ENCODE data around the gene PPP1R13B.
A peak's percentile ranks its signal among the peaks of the same experiment; 100 is the strongest.

The PPP1R13B gene

DNA sequence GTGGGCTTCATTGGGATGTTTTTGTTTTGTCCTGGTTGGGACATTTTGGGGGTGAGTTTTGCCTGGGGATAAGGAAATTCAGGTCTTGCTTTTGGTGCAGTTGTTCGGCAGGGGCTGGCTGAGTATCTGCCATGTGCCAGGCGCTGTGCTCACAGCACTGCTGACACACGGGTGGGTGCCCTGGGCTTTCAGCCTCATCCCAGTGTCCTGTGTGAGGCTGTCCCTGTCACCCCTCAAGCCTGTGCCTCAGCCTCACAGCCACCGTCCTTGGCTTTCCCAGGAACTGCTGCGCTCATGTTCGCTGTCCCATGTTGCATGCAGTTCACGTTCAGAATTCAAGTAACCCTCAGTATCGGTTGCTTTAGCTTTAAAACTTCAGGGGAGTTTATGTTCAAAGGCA is 157.0 kb downstream of the PPP1R13B start:
- no peak for TF ChIP-seq CTCF (IDR thresholded peaks at IDR 0.05)
- DNase-seq (ENCODE audit: low spot score) = no peak

GRCh38 chr14:103688906-103689902 is 158.2 kb downstream of the PPP1R13B start:
- TF ChIP-seq CTCF (IDR thresholded peaks at IDR 0.05) = no peak
- peak overlapping the region in 1 of 2 donors; percentile 70 for H3K27ac ChIP-seq
- H3K4me3 ChIP-seq = no peak overlapping the region
- DNase-seq (ENCODE audit: low spot score) = no peak

More for the DNA sequence above, 157.0 kb downstream of the PPP1R13B start:
- Histone ChIP-seq H3K4me3 (no peak overlapping the region), H3K27ac (no peak overlapping the region)

GRCh38 chr14:103688441-103688840 is 158.9 kb downstream of the PPP1R13B start:
- Histone ChIP-seq H3K27ac (peak overlapping the region; percentile 44 to 70), H3K4me3 (no peak overlapping the region)
- TF ChIP-seq CTCF (IDR thresholded peaks at IDR 0.05) = no peak
- no peak for DNase-seq (ENCODE audit: low spot score)

- no peak for TF ChIP-seq CTCF (IDR thresholded peaks at IDR 0.05)
- H3K27ac ChIP-seq = peak overlapping the region; percentile 44 to 70
- no peak for DNase-seq (ENCODE audit: low spot score)
- no peak overlapping the region for H3K4me3 ChIP-seq
These were observed 159.7 kb downstream of the PPP1R13B start for GRCh38 chr14:103687712-103688111.

GRCh38 chr14:103686831-103687485 is 160.4 kb downstream of the PPP1R13B start:
- TF ChIP-seq CTCF (IDR thresholded peaks at IDR 0.05) = no peak
- peak overlapping the region in 1 of 2 donors; percentile 80 for H3K27ac ChIP-seq
- no peak for DNase-seq (ENCODE audit: low spot score)
- H3K4me3 ChIP-seq = no peak overlapping the region

DNA sequence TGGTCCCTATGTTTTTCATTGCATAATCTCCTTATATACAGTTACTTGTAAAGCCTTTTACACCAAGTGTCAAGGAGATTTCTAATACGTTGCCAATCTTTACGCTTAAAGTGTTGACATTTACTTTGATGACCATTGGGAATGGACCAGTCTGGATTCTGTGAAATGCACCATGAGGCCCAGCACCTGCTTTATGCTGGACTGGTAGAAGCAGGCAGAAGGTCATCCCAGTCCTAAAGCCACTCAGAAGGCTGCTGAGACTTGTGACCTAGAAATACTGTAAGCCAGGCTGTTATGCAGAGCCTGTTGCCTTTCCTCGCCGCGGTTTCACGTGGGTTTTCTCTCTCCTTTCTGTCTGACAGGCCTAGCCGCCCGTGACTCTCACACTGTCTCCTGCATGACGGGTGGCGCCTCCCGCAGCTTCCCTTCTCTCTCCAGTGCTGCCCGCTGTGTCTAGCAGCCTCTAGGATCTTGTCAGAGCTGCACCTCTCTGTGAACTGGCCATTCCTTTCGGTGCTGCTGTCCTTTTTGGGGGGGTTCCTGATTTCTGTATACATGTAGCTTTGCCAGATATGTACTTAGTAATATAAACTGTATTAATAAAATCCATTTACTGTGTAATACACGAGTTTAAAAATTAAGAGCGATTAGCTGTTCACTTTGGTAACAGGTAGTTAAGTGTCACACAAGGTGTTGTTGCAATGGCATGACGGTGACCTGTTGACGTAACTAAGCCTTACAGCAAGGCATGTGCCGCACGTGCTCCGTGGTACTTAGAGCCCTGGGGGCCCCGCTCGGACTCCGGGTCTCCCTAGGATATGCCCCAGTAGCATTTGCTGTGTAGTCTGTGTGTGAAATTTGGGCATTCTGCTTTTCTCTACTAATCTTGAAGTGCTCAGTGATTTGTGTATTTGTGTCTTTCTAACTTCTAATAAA is 161.8 kb downstream of the PPP1R13B start:
- no peak overlapping the region for H3K4me3 ChIP-seq
- TF ChIP-seq CTCF (IDR thresholded peaks at IDR 0.05) = no peak

More for the DNA sequence above, 161.8 kb downstream of the PPP1R13B start:
- H3K27ac ChIP-seq = no peak overlapping the region
- DNase-seq (ENCODE audit: low spot score) = no peak

All from coronary artery (tissue), 2 donors.